Measurements from ENCODE around the gene MXD3.

MXD3 gene

DNA sequence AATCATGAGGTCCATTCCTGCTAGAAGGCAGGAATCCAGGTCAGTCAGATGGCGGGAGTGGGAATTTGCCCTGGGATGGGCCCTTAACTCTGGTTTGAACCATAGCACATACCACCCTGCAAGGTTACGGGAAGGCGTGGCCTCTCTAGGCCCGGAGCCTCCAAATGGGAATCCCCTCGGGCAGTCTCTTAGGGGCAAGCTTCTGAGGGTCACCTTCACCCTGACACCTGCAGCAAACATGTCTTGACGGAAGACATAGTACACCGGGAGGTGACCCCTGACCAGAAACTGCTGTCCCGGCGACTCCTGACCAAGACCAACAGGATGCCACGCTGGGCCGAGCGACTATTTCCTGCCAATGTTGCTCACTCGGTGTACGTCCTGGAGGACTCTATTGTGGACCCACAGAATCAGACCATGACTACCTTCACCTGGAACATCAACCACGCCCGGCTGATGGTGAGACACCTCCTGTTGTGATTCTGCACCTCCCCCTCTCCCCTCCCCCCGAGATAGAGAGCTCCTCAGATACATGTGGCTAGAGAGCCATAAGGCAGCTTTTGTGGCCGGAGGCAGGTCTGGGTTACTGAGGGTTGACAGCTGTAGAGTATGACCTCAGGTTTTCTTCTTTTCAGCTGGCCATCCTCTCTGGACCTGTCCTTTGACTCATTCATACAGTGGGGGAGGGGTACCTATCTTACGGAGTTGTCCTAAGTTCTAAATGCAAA is 7.1 kb downstream of the MXD3 start:
- in situ Hi-C loops (cut with HindIII; ENCODE audit: low sequenced_read_pairs): no loop called here

DNA sequence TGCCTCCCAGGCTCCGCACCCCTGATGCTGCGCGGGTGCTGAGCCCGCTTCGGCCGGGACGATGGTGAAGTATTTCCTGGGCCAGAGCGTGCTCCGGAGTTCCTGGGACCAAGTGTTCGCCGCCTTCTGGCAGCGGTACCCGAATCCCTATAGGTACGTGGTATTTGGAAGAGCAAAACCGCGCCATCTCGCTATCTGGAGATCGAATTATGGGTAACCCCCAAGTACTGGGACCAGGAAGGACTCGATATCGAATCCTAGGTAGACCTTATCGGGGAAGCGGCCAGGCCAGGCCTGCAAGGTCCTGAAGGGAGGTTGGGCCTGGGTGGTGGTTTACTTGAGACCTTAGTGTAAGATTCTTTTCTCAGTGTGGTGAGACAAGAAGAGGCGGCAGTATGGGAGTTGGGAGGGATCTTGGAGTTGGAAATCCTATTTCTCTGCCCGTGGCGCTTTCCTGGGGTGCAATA is 7.7 kb downstream of the MXD3 start:
- in situ Hi-C loops (cut with HindIII; ENCODE audit: low sequenced_read_pairs): no loop called here

- in situ Hi-C loops (cut with HindIII; ENCODE audit: low sequenced_read_pairs): no loop called here
Measured at GRCh38 chr5:177303121-177303924, 8.4 kb downstream of the MXD3 start, which contains the start of the genes PRELID1 and RAB24. TSS of gene PRELID1 (plus strand) at chr5:177303799. CDS start at chr5:177303986, 187 bp downstream. TSS of gene RAB24 (minus strand) at chr5:177303719. CDS start at chr5:177303288, 431 bp downstream.

GRCh38 chr5:177302354-177303110 is 9.2 kb downstream of the MXD3 start:
- in situ Hi-C loops (cut with HindIII; ENCODE audit: low sequenced_read_pairs): no loop called here

DNA sequence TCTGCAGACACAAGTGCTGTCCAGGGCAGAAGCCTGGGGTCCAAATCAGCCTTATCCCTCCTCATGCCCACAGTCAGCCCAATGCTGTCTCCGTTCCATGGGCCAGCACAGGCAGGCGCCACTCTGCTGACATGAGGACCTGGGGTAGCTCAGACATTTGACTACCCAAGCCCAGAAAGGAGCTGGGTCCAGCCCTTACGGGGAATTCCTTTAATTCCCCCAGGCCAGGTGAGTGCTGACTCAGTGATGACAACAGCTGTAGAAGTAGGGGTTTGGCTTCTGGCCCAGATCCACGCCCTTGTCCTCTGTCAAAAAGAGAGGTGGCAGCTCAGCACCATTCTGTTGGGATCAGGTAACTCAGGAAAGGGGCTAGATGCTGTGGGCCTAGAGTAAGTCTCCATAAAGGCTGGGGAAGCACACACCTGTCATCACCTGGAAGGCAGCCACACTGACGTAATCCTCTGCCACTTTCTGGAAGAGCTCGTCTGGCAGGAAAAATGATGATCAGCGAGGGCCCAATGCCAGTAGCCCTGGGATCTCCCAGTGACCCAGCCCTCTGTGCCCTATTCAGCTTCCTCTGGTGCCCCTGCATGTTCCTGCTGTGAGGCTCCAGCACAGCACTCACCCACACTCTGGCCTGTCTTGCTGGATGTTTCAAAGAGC is 10.1 kb downstream of the MXD3 start:
- in situ Hi-C loops (cut with HindIII; ENCODE audit: low sequenced_read_pairs): no loop called here

DNA sequence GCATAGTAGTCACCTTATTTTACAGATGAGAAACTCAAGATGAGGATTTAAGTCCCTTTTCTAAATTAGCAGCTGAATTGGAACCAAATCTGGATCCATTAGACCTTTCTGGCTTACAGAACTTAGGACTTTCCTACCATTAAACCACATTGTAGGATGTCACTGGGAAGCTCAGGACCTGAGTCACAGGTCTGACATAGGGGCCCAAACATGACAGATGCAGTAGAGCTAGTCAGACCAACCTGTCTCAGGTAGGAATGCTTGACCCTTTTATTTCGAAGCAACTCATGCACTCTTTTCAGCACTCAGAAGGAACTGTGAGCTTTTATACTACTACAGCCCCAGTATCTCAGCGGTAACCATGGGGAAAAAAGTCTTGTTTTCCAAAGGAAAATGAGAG is 10.7 kb downstream of the MXD3 start:
- in situ Hi-C loops (cut with HindIII; ENCODE audit: low sequenced_read_pairs): no loop called here

GRCh38 chr5:177300236-177300880 is 11.3 kb downstream of the MXD3 start:
- in situ Hi-C loops (cut with HindIII; ENCODE audit: low sequenced_read_pairs): no loop called here

- in situ Hi-C loops (cut with HindIII; ENCODE audit: low sequenced_read_pairs): no loop called here
Measured at GRCh38 chr5:177299697-177300096, 12.0 kb downstream of the MXD3 start.

GRCh38 chr5:177297922-177298321 is 13.8 kb downstream of the MXD3 start:
- in situ Hi-C loops (cut with HindIII; ENCODE audit: low sequenced_read_pairs): no loop called here

- in situ Hi-C loops (cut with HindIII; ENCODE audit: low sequenced_read_pairs): no loop called here
Measured at GRCh38 chr5:177296581-177296980, 15.1 kb downstream of the MXD3 start.

DNA sequence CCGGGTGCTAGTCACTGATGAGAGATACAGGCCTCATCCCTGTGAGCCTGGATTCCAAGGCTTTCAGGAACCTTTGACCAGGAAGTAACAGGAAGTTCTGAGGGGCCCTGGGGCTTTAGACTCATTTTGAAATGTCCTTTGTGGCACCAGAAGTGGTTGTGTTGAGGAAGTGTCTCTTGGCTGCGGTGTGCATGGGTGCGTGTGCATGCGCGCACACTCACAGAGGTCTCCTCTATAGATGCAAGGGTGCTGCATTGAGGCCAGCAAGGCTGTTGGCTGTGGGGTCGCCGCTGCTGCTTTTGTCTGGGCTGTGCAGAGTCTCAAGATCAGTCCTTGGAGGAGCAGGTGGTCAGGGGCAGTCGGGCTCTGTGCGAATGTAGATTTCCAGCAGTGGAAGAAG is 15.8 kb downstream of the MXD3 start:
- in situ Hi-C loops (cut with HindIII; ENCODE audit: low sequenced_read_pairs): no loop called here

- in situ Hi-C loops (cut with HindIII; ENCODE audit: low sequenced_read_pairs): no loop called here
Measured at GRCh38 chr5:177294632-177295031, 17.1 kb downstream of the MXD3 start.

GRCh38 chr5:177293819-177294581 is 17.7 kb downstream of the MXD3 start:
- in situ Hi-C loops (cut with HindIII; ENCODE audit: low sequenced_read_pairs): no loop called here

- in situ Hi-C loops (cut with HindIII; ENCODE audit: low sequenced_read_pairs): no loop called here
Measured at GRCh38 chr5:177291735-177292134, 20.0 kb downstream of the MXD3 start.

DNA sequence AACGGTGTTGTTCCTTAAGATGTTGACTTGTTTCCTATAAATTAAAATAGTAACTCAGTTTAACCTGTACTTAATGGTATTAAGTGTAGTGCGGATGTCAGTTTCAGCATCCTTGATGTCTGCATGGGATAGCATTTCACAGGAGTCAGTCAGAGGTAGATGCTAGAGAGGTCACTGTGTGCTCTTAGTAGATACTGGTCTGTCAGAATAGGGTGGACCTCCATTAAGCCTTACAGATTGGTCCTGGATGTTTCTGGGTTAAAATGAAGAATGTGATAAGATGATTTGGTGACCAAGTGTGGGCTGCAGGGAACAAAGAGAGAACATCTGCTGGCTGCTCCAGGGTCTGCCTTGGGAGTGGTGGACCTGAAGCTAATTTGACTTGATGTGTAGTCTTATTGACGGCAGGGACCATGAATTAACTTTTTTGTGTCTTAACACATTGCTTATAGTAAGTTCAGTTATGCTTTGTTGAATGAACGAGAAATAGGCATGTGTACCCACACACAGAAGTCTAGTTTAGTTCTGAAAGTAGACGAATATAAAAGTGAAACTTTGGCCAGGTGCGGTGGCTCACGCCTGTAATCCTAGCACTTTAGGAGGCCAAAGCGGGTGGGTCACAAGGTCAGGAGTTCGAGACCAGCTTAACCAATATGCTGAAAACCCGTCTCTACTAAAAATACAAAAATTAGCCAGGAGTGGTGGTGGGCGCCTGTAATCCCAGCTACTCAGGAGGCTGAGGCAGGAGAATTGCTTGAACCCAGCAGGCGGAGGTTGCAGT is 20.7 kb downstream of the MXD3 start:
- in situ Hi-C loops (cut with HindIII; ENCODE audit: low sequenced_read_pairs): no loop called here

GRCh38 chr5:177288191-177288590 is 23.5 kb downstream of the MXD3 start:
- in situ Hi-C loops (cut with HindIII; ENCODE audit: low sequenced_read_pairs): no loop called here

GRCh38 chr5:177276886-177277285 is 34.8 kb downstream of the MXD3 start:
- in situ Hi-C loops (cut with HindIII; ENCODE audit: low sequenced_read_pairs): no loop called here

DNA sequence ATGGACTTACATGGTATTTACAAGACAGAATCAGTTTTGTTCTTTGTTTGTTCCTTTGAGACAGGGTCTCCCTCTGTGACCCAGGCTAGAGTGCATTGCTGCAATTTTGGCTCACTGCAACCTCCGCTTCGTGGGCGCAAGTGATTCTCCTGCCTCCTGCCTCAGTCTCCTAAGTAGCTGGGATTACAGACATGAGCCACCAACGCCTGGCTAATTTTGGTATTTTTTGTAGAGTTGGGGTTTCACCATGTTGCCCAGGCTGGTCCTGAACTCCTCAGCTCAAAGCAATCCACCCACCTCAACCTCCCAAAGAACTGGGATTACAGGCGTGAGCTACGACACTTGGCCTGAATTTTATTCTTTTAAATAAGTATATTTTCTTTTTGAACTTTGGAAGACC is 35.8 kb downstream of the MXD3 start:
- in situ Hi-C loops (cut with HindIII; ENCODE audit: low sequenced_read_pairs): no loop called here

- in situ Hi-C loops (cut with HindIII; ENCODE audit: low sequenced_read_pairs): no loop called here
Measured at GRCh38 chr5:177271113-177271512, 40.6 kb downstream of the MXD3 start.
